ENCODE measurements around the gene SLC17A9.
A peak's percentile ranks its signal among the peaks of the same experiment; 100 is the strongest.

Gene SLC17A9

DNA sequence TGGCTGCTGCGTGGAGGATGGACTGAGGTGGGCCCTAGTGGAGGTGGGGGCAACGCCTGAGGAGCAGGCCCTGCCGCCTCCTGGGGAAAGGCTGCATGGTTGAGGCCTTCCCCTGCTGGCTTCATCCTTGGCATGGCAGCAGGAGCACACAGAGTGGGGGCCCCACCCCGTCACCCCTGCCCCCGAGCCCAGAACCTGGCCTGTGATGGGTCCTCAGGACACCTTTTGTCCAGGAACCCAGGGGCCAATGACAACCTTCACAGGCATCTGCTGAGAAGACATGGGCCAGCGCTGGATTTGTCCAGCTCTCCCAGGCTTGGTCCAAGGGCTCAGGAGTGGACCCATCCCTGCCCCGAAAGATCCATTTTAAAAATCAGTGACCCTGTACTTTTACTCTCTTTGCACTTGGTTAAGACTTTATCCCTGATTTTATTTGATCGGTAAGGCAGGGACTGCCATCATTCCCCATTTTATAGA is 575 bp upstream of the SLC17A9 start:
- Histone ChIP-seq H3K4me1 (ENCODE audit: control insufficient read depth, insufficient read depth, low read length) (peaks cover 20% of the 10 kb centered on the region), H3K9me3 (ENCODE audit: control insufficient read depth, insufficient read depth, low read length) (no peaks in the 10 kb centered on the region), H3K27me3 (ENCODE audit: control insufficient read depth, insufficient read depth, low read length) (no peaks in the 10 kb centered on the region), H3K4me3 (ENCODE audit: low read depth, low read length) (peak overlapping the region; percentile 54; the same call in 1 of the 2 replicates), H3K27ac (ENCODE audit: low read depth, low read length) (no peak overlapping the region), H3K9ac (ENCODE audit: low read depth, low read length) (no peak overlapping the region), H3K36me3 (ENCODE audit: control insufficient read depth, insufficient read depth, low read length) (peaks cover 41% of the 10 kb centered on the region)

DNA sequence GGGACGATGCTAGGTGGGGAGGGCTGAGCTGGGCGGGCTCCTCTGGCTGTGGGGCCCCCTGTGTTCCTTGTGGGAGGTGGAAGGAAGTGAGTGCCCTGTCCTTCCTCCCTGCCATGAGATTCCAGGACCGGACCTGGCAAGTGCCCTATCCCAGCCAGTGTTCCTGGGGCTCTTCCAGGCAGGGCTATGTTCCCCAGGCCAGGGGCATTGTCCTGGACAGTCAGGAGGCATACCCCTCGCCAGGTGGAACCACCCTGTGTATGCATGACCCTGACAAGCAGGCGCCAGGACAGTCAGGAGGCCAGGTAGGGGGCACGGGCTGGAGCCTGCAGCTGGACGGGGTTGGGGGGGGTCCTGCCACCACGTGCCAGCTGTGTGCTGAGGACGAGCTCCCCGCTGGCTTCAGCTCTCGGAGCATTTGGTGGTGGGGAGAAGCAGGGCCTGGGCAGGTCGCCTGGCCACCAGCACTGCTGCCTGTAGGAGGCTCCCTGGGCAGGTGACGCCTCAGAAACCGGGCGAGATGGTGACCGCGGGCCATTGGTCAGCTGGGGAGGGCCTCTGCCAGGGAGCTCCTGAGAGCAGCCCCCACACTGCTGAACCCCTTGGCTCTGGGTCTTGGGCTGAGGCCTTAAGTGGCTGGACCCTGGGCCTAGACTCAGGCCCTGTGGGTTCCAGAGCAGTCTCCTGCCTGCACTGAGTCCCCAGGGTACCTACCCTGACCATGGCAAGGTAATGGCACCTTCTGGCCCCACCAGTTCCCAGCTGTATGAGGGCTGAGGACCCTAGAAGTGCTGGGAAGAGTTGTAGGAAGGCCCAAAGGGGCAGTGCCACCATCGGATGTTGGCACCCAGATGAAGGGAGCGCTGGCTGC is 694 bp downstream of the SLC17A9 start:
- Histone ChIP-seq H3K9ac (ENCODE audit: low read depth, low read length) (no peak overlapping the region), H3K4me3 (ENCODE audit: low read depth, low read length) (peak overlapping the region; percentile 48), H3K27ac (ENCODE audit: low read depth, low read length) (peak overlapping the region; percentile 76), H3K36me3 (ENCODE audit: control insufficient read depth, insufficient read depth, low read length) (peaks cover 39% of the 10 kb centered on the region), H3K4me1 (ENCODE audit: control insufficient read depth, insufficient read depth, low read length) (peaks cover 20% of the 10 kb centered on the region), H3K27me3 (ENCODE audit: control insufficient read depth, insufficient read depth, low read length) (no peaks in the 10 kb centered on the region), H3K9me3 (ENCODE audit: control insufficient read depth, insufficient read depth, low read length) (no peaks in the 10 kb centered on the region)

- Histone ChIP-seq H3K27ac (ENCODE audit: low read depth, low read length) (peak overlapping the region; percentile 76), H3K9ac (ENCODE audit: low read depth, low read length) (no peak overlapping the region), H3K4me1 (ENCODE audit: control insufficient read depth, insufficient read depth, low read length) (peaks cover 20% of the 10 kb centered on the region), H3K36me3 (ENCODE audit: control insufficient read depth, insufficient read depth, low read length) (peaks cover 30% of the 10 kb centered on the region), H3K27me3 (ENCODE audit: control insufficient read depth, insufficient read depth, low read length) (no peaks in the 10 kb centered on the region), H3K9me3 (ENCODE audit: control insufficient read depth, insufficient read depth, low read length) (no peaks in the 10 kb centered on the region), H3K4me3 (ENCODE audit: low read depth, low read length) (peak overlapping the region; percentile 48)
These were observed 1.6 kb downstream of the SLC17A9 start for GRCh38 chr20:62953839-62954703.

- H3K9me3 ChIP-seq (ENCODE audit: control insufficient read depth, insufficient read depth, low read length) = no peaks in the 10 kb centered on the region
- no peak overlapping the region for H3K27ac ChIP-seq (ENCODE audit: low read depth, low read length)
- no peaks in the 10 kb centered on the region for H3K27me3 ChIP-seq (ENCODE audit: control insufficient read depth, insufficient read depth, low read length)
- peaks cover 20% of the 10 kb centered on the region for H3K4me1 ChIP-seq (ENCODE audit: control insufficient read depth, insufficient read depth, low read length)
- H3K4me3 ChIP-seq (ENCODE audit: low read depth, low read length) = no peak overlapping the region
- H3K36me3 ChIP-seq (ENCODE audit: control insufficient read depth, insufficient read depth, low read length) = peaks cover 16% of the 10 kb centered on the region
- no peak overlapping the region for H3K9ac ChIP-seq (ENCODE audit: low read depth, low read length)
These were observed 3.2 kb downstream of the SLC17A9 start for GRCh38 chr20:62955519-62956386.

GRCh38 chr20:62956387-62957135 is 4.1 kb downstream of the SLC17A9 start:
- Histone ChIP-seq H3K9me3 (ENCODE audit: control insufficient read depth, insufficient read depth, low read length) (no peaks in the 10 kb centered on the region), H3K27me3 (ENCODE audit: control insufficient read depth, insufficient read depth, low read length) (no peaks in the 10 kb centered on the region), H3K9ac (ENCODE audit: low read depth, low read length) (no peak overlapping the region), H3K27ac (ENCODE audit: low read depth, low read length) (no peak overlapping the region), H3K4me3 (ENCODE audit: low read depth, low read length) (no peak overlapping the region), H3K36me3 (ENCODE audit: control insufficient read depth, insufficient read depth, low read length) (peaks cover 16% of the 10 kb centered on the region), H3K4me1 (ENCODE audit: control insufficient read depth, insufficient read depth, low read length) (peaks cover 20% of the 10 kb centered on the region)

- no peak overlapping the region for H3K27ac ChIP-seq (ENCODE audit: low read depth, low read length)
These were observed 4.9 kb downstream of the SLC17A9 start for GRCh38 chr20:62957136-62958117.

DNA sequence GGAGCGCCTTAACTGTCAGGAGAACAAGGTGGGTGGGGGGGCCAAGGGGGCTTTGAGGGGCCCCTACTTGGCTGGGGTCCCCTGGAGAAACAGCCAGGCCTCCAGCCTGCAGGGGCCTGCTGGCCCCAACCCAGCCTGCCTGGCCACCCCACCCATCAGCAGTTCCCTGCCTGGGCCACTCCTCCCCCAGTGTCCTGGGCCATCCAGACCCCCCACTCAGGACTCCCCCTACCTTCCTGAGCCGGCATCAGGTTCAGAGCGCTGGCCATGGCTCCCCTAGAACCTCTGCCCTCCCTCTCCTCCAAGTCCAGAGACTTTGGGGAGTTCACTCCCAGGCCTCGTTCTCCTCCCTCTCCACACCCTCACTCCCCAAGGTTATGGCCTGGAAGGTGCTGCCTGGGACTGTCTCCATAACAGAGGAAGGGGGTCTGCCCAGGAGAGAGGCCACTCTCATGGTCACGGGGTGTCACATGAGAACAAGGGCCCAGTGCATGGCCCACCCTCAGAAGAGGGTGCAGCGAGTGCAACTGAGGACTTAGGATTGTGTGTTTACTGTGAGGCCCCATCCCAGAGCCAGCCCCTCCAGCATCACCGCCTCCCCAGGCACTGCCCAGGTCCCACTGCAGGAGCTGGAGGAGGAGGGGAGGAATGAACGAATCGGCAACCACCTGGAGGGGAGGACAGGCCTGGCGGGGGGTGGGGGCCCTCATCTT is 6.0 kb downstream of the SLC17A9 start:
- Histone ChIP-seq H3K9me3 (ENCODE audit: control insufficient read depth, insufficient read depth, low read length) (no peaks in the 10 kb centered on the region), H3K27ac (ENCODE audit: low read depth, low read length) (no peak overlapping the region), H3K9ac (ENCODE audit: low read depth, low read length) (no peak overlapping the region), H3K36me3 (ENCODE audit: control insufficient read depth, insufficient read depth, low read length) (peaks cover 33% of the 10 kb centered on the region), H3K4me1 (ENCODE audit: control insufficient read depth, insufficient read depth, low read length) (peaks cover 10% of the 10 kb centered on the region), H3K27me3 (ENCODE audit: control insufficient read depth, insufficient read depth, low read length) (no peaks in the 10 kb centered on the region), H3K4me3 (ENCODE audit: low read depth, low read length) (no peak overlapping the region)

More at GRCh38 chr20:62957136-62958117, 4.9 kb downstream of the SLC17A9 start:
- H3K4me1 ChIP-seq (ENCODE audit: control insufficient read depth, insufficient read depth, low read length) = peaks cover 16% of the 10 kb centered on the region
- H3K27me3 ChIP-seq (ENCODE audit: control insufficient read depth, insufficient read depth, low read length) = no peaks in the 10 kb centered on the region
- no peak overlapping the region for H3K9ac ChIP-seq (ENCODE audit: low read depth, low read length)
- no peak overlapping the region for H3K4me3 ChIP-seq (ENCODE audit: low read depth, low read length)
- no peaks in the 10 kb centered on the region for H3K9me3 ChIP-seq (ENCODE audit: control insufficient read depth, insufficient read depth, low read length)
- H3K36me3 ChIP-seq (ENCODE audit: control insufficient read depth, insufficient read depth, low read length) = peaks cover 22% of the 10 kb centered on the region

DNA sequence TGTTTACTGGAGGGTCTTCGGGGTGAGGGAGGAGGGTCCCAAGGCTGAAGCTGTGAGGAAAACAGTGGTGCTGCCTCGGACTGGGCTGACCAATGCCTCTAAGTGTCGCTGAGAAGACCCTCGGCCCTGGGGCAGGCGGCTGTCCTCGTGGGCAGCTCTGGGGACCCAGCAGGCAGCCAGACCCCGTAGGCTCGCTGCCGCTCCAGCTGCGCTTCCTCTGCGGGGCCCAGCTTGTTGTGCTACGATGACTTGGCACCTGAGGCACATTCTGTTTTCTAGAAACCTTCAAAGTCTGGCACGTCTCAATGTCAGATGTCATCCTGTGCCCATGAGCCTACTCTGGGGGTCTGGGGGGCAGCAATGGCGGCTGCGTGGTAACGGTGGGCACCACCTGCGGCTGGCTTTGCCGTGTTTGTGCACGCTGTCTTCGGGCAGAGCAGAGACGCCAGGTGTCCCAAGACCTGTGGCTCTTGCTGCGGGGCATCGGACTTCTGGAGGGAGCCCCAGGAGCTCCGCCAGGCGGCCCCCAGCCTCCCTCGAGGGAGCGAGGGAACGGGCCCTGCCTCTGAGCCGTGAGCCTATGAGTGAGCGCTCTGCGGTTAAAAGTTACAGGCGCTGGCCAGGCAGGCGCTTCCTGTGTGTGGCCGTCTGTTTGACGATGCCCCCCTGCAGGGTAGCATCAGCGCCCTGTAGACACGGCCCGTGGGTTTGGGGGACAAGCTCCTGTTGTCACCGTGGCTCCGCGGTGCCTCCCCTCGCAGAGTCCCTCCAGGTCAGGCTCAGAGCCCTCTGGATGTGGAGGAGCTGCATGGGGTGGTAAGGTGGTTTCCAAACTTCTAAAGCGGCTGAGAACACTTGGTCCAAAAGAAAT is 6.8 kb downstream of the SLC17A9 start:
- Histone ChIP-seq H3K4me1 (ENCODE audit: control insufficient read depth, insufficient read depth, low read length) (peaks cover 6% of the 10 kb centered on the region), H3K9me3 (ENCODE audit: control insufficient read depth, insufficient read depth, low read length) (no peaks in the 10 kb centered on the region), H3K9ac (ENCODE audit: low read depth, low read length) (no peak overlapping the region), H3K36me3 (ENCODE audit: control insufficient read depth, insufficient read depth, low read length) (peaks cover 34% of the 10 kb centered on the region), H3K4me3 (ENCODE audit: low read depth, low read length) (no peak overlapping the region), H3K27ac (ENCODE audit: low read depth, low read length) (no peak overlapping the region), H3K27me3 (ENCODE audit: control insufficient read depth, insufficient read depth, low read length) (no peaks in the 10 kb centered on the region)

All from HUES48 (cell line).